GM12878 (cell line): ENCODE data around the gene RRAGD.

ENCODE experiments used
- CTCF ChIP-seq, 3 experiments: IDR thresholded peaks in 2 of 3; conservative IDR thresholded peaks in 1 of 3; 2 replicates each; pipeline ENCODE4 v1.5.1; 2011; ENCODE audit warnings: low read depth in 3 of 3, low read length in 3 of 3, mild to moderate bottlenecking in 3 of 3, control low read depth in 2 of 3, moderate library complexity in 2 of 3, inconsistent platforms in 1 of 3, mixed read lengths in 1 of 3; ENCODE audit not compliant: control insufficient read depth in 2 of 3, insufficient read depth in 1 of 3; ENCODE audit errors: extremely low read depth in 1 of 3
- EZH2 ChIP-seq: IDR thresholded peaks from 2 replicates; pipeline ENCODE4 v1.6.1; 2012; ENCODE audit warnings: low read depth, mild to moderate bottlenecking, control low read depth, inconsistent platforms, low read length, borderline replicate concordance; ENCODE audit not compliant: control insufficient read depth
- SKIL ChIP-seq: fragments of 450-650 bp; IDR thresholded peaks from 2 replicates; pipeline ENCODE4 v1.6.1; 2017; ENCODE audit warnings: mild to moderate bottlenecking, low read depth, inconsistent platforms; ENCODE audit not compliant: poor library complexity, severe bottlenecking
- USF2 ChIP-seq: IDR thresholded peaks from 2 replicates; pipeline ENCODE4 v1.6.1; 2011; ENCODE audit warnings: low read depth, low read length, improper control_type of control experiment, borderline replicate concordance
- YY1 ChIP-seq: IDR thresholded peaks from 2 replicates; pipeline ENCODE4 v1.6.1; 2011; ENCODE audit warnings: low read depth, mild to moderate bottlenecking, low read length

- TF ChIP-seq SKIL (no peak), USF2 (no peak), EZH2 (no peak), CTCF (IDR thresholded peaks at IDR 0.05 in 2 of 3, conservative IDR thresholded peaks at IDR 0.05 in 1 of 3; ENCODE audit: control insufficient read depth in 2 of 3, extremely low read depth in 1 of 3, insufficient read depth in 1 of 3, low read depth in 3 of 3, low read length in 3 of 3) (no peak), YY1 (no peak)
Observed at GRCh38 chr6:89440200-89440599, 28.1 kb upstream of the RRAGD start.
